ENCODE results near the gene SOX6. TPM values are rescaled to one million over a fixed set of nuclear protein-coding genes. Genes with fewer than 3 reads are reported as not detected.
"Not testable (repeated sequence)": the region's sequence is repeated elsewhere in the genome, so short reads cannot be mapped to it uniquely, and the experiment has no call there.

SOX6 gene
- total RNA-seq, 1 donor from 2014 or later, result 4.9 TPM

DNA sequence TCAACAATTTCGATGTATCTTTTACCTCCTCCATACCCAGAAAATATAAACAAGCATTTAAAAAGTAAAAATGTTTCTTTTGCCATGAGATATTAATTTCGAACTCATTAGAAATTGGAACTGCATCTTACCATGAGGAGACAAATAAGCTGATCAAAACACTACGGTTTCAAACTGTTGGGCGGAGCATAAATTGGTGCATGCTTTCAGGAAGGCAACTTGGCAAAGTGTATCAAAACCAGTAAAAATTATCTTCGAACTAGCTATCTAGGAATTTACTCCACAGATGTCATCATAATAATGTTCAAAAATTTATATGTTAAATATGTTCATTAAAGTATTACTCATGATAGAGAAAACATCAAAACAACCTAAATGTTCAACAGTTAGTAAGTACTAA, 21.4 kb upstream of the SOX6 start:
- no peak for DNase-seq (ENCODE audit: extremely low spot score in 2 of 2)
- H3K9me3 ChIP-seq, result no peaks in the 10 kb centered on the region
- H3K27ac ChIP-seq, result no peak overlapping the region
- no peaks in the 10 kb centered on the region for H3K36me3 ChIP-seq
- H3K4me3 ChIP-seq, result no peak overlapping the region
- no peaks in the 10 kb centered on the region for H3K27me3 ChIP-seq
- TF ChIP-seq POLR2AphosphoS5 (IDR thresholded peaks at IDR 0.05; ENCODE audit: insufficient read depth in 1 of 2, low read depth in 1 of 2), result no peak
- no peak for TF ChIP-seq POLR2A (IDR thresholded peaks at IDR 0.05)
- TF ChIP-seq, protein P1, sequence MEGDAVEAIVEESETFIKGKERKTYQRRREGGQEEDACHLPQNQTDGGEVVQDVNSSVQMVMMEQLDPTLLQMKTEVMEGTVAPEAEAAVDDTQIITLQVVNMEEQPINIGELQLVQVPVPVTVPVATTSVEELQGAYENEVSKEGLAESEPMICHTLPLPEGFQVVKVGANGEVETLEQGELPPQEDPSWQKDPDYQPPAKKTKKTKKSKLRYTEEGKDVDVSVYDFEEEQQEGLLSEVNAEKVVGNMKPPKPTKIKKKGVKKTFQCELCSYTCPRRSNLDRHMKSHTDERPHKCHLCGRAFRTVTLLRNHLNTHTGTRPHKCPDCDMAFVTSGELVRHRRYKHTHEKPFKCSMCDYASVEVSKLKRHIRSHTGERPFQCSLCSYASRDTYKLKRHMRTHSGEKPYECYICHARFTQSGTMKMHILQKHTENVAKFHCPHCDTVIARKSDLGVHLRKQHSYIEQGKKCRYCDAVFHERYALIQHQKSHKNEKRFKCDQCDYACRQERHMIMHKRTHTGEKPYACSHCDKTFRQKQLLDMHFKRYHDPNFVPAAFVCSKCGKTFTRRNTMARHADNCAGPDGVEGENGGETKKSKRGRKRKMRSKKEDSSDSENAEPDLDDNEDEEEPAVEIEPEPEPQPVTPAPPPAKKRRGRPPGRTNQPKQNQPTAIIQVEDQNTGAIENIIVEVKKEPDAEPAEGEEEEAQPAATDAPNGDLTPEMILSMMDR (IDR thresholded peaks at IDR 0.05), result no peak
- intact Hi-C loops (cut with DNase I), result no loop called here
- H3K4me1 ChIP-seq, result no peaks in the 10 kb centered on the region

DNA sequence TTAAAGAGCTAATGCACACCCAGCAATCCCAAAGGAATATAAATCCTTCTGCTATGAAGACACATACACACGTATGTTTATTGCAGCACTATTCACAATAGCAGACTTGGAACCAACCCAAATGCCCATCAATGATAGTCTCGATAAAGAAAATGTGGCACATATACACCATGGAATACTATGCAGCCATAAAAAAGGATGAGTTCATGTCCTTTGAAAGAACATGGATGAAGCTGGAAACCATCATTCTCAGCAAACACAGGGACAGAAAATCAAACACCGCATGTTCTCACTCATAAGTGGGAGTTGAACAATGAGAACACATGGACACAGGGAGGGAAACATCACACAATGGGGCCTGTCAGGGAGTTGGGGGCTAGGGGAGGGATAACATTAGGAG, 19.3 kb upstream of the SOX6 start:
- DNase-seq (ENCODE audit: extremely low spot score in 2 of 2); H3K36me3 ChIP-seq; H3K27ac ChIP-seq; intact Hi-C loops (cut with DNase I); H3K27me3 ChIP-seq; H3K4me3 ChIP-seq; H3K4me1 ChIP-seq; H3K9me3 ChIP-seq: not testable (repeated sequence)

DNA sequence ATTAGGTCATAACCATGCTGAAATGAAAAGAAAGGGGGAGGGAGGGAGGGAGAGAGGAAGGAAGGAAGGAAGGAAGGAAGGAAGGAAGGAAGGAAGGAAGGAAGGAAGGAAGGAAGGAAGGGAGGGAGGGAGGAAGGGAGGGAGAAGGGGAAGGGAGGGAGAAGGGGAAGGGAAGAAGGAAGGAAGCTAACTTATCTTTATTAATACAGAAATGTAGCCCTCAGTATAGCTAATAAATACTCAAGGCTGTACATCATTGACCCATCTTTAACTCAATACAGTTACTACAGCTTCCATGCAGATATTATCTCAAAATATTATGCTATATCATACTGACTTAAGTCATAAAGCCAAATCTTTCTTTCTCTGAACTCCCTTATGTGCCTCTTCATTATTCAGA, 17.4 kb upstream of the SOX6 start:
- no peaks in the 10 kb centered on the region for H3K36me3 ChIP-seq
- intact Hi-C loops (cut with DNase I), result no loop called here
- no peak overlapping the region for H3K4me3 ChIP-seq
- H3K27me3 ChIP-seq, result no peaks in the 10 kb centered on the region
- no peak for DNase-seq (ENCODE audit: extremely low spot score in 2 of 2)
- TF ChIP-seq, protein P1 (IDR thresholded peaks at IDR 0.05), result no peak
- TF ChIP-seq POLR2A (IDR thresholded peaks at IDR 0.05) (no peak), POLR2AphosphoS5 (IDR thresholded peaks at IDR 0.05; ENCODE audit: insufficient read depth in 1 of 2, low read depth in 1 of 2) (no peak)
- no peaks in the 10 kb centered on the region for H3K9me3 ChIP-seq
- no peak overlapping the region for H3K27ac ChIP-seq
- H3K4me1 ChIP-seq, result no peaks in the 10 kb centered on the region

DNA sequence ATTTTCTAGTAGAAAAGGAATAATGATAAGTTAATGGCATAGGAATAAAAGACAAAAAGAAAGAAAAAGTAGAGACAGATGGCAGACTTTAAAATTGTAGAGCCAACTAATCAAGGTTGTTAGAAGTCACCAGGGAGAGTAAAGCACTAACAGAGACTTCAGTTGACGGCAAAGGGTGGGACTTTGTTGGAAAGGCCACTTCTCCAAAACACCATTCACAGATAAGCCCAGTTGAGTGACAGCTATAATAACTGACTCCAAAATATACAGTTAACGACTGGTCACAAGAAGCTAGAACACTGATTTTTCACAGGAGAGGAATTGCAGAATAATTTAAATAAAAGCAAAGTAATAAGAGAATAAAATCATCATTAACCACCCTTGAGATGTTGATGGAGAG, 16.0 kb upstream of the SOX6 start:
- H3K36me3 ChIP-seq, result no peaks in the 10 kb centered on the region
- TF ChIP-seq POLR2AphosphoS5 (IDR thresholded peaks at IDR 0.05; ENCODE audit: insufficient read depth in 1 of 2, low read depth in 1 of 2), result no peak
- no peak for TF ChIP-seq POLR2A (IDR thresholded peaks at IDR 0.05)
- TF ChIP-seq, protein P1 (IDR thresholded peaks at IDR 0.05), result no peak
- no peak for DNase-seq (ENCODE audit: extremely low spot score in 2 of 2)
- no peak overlapping the region for H3K4me3 ChIP-seq
- intact Hi-C loops (cut with DNase I), result no loop called here
- no peak overlapping the region for H3K27ac ChIP-seq
- H3K4me1 ChIP-seq, result no peaks in the 10 kb centered on the region
- no peaks in the 10 kb centered on the region for H3K27me3 ChIP-seq
- no peaks in the 10 kb centered on the region for H3K9me3 ChIP-seq

DNA sequence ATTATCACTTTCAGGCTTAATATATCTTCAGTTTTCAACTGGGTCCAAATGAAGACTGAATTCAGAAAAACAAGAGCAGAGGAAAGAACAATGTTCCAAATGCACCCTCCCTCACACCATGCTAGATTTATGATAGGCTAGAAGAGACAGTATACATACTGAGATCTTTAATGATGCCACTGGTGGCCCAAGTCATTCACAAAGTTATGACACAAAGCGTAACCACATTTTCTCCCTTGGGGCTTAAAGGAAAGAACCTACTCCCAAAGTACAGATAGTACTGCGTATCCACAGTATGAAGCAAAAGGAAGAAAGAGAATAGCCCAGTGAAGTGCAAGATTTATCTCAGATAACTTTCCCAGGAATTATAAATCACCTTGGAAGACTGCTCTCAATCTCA, 10.9 kb upstream of the SOX6 start:
- H3K9me3 ChIP-seq, result no peaks in the 10 kb centered on the region
- intact Hi-C loops (cut with DNase I), result no loop called here
- TF ChIP-seq POLR2A (IDR thresholded peaks at IDR 0.05) (no peak), POLR2AphosphoS5 (IDR thresholded peaks at IDR 0.05; ENCODE audit: insufficient read depth in 1 of 2, low read depth in 1 of 2) (no peak)
- TF ChIP-seq, protein P1 (IDR thresholded peaks at IDR 0.05), result no peak
- H3K27ac ChIP-seq, result no peak overlapping the region
- H3K36me3 ChIP-seq, result no peaks in the 10 kb centered on the region
- no peaks in the 10 kb centered on the region for H3K27me3 ChIP-seq
- H3K4me1 ChIP-seq, result no peaks in the 10 kb centered on the region
- no peak for DNase-seq (ENCODE audit: extremely low spot score in 2 of 2)
- no peak overlapping the region for H3K4me3 ChIP-seq

Measured in vagina (tissue), 2 donors.